ENCODE results near the gene NPR3. TPM values are rescaled to one million over a fixed set of nuclear protein-coding genes. Genes with fewer than 3 reads are reported as not detected.

The NPR3 gene
- total and polyA plus RNA-seq, 8 donors: 16.5 to 48.2 (median 37.0) TPM

- H3K36me3 ChIP-seq: no peaks in the 10 kb centered on the region
Observed at GRCh38 chr5:32684260-32684659, 26.9 kb upstream of the NPR3 start.

GRCh38 chr5:32686799-32687498 is 24.2 kb upstream of the NPR3 start:
- TF ChIP-seq CTCF (IDR thresholded peaks at IDR 0.05): no peak
- Histone ChIP-seq H3K4me1 (peaks cover 0 to 5% of the 10 kb centered on the region in 2 donors), H3K4me3 (no peak overlapping the region), H3K27ac (no peak overlapping the region), H3K27me3 (no peaks in the 10 kb centered on the region), H3K9me3 (peaks cover 0 to 16% of the 10 kb centered on the region in 2 donors), H3K36me3 (no peaks in the 10 kb centered on the region)
- intact Hi-C loops (cut with DNase I): no loop called here
- DNase-seq: no peak
- peak; percentile 15 for ATAC-seq

More at GRCh38 chr5:32684260-32684659, 26.9 kb upstream of the NPR3 start:
- no peak for TF ChIP-seq CTCF (IDR thresholded peaks at IDR 0.05)
- H3K4me1 ChIP-seq: peaks cover 0 to 5% of the 10 kb centered on the region in 2 donors
- no peaks in the 10 kb centered on the region for H3K27me3 ChIP-seq
- DNase-seq (no peak), ATAC-seq (no peak)
- intact Hi-C loops (cut with DNase I): no loop called here
- H3K4me3 ChIP-seq: no peak overlapping the region
- no peak overlapping the region for H3K27ac ChIP-seq
- peaks cover 0 to 16% of the 10 kb centered on the region in 2 donors for H3K9me3 ChIP-seq

GRCh38 chr5:32687499-32687831 is 23.7 kb upstream of the NPR3 start:
- Histone ChIP-seq H3K4me1 (peaks cover 0 to 8% of the 10 kb centered on the region in 2 donors), H3K9me3 (peaks cover 0 to 16% of the 10 kb centered on the region in 2 donors), H3K36me3 (no peaks in the 10 kb centered on the region), H3K4me3 (no peak overlapping the region), H3K27me3 (no peaks in the 10 kb centered on the region), H3K27ac (no peak overlapping the region)
- ATAC-seq (peak; percentile 70), DNase-seq (peak in 1 of 4 donors; percentile 37)
- no peak for TF ChIP-seq CTCF (IDR thresholded peaks at IDR 0.05)
- intact Hi-C loops (cut with DNase I): no loop called here

- no peaks in the 10 kb centered on the region for H3K27me3 ChIP-seq
- ATAC-seq: no peak
- H3K27ac ChIP-seq: no peak overlapping the region
- intact Hi-C loops (cut with DNase I): no loop called here
- DNase-seq: no peak
- H3K4me3 ChIP-seq: no peak overlapping the region
- no peaks in the 10 kb centered on the region for H3K36me3 ChIP-seq
- H3K9me3 ChIP-seq: no peaks in the 10 kb centered on the region
- no peak for TF ChIP-seq CTCF (IDR thresholded peaks at IDR 0.05)
- peaks cover 0 to 9% of the 10 kb centered on the region in 2 donors for H3K4me1 ChIP-seq
Observed at GRCh38 chr5:32690153-32690552, 21.0 kb upstream of the NPR3 start.

- H3K27me3 ChIP-seq: no peaks in the 10 kb centered on the region
- DNase-seq (no peak), ATAC-seq (no peak)
- TF ChIP-seq CTCF (IDR thresholded peaks at IDR 0.05): no peak
- peaks cover 0 to 9% of the 10 kb centered on the region in 2 donors for H3K4me1 ChIP-seq
- H3K27ac ChIP-seq: no peak overlapping the region
- intact Hi-C loops (cut with DNase I): no loop called here
- no peaks in the 10 kb centered on the region for H3K9me3 ChIP-seq
- H3K4me3 ChIP-seq: no peak overlapping the region
- no peaks in the 10 kb centered on the region for H3K36me3 ChIP-seq
Observed at GRCh38 chr5:32690666-32691065, 20.5 kb upstream of the NPR3 start.

Measured in left lung (tissue), 10 donors.